Activated T-cell treated with anti-CD3 and anti-CD28 coated beads for 4 hours (primary cell): ENCODE measurements around the gene ADK.
"Not testable (repeated sequence)": the region's sequence is repeated elsewhere in the genome, so short reads cannot be mapped to it uniquely, and the experiment has no call there.

Source experiments
- DNase-seq: peaks from one replicate; pipeline ENCODE4 v3.0.0-alpha.2; 2020

The ADK gene

DNA sequence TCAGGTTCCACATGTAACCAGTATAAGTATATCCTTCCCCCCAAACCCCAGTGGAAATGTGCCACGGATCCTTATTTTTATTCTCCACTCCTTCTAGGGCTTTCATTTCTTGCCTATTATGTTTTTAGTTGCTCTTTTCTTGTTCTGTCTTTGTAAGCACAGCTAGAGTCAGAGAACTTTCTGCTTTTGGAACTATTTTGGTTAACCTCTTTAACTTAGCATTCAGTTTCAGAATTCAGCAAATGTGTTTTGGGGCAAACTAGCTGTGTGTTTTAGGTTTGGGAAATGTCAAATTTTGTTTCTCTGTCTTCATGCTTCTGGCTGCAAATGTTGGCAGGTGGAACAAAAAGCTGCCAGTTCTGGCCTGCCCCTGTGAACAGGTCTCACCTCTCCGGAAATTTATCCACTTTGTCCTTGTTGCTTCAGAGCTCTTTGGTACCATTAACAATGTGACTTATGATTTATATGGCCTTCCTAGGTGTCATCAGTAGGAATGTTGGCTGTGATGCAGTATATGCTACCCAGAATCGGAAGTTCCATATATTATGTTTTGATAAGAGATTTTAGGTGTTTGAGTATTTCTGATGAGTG lies 156.1 kb downstream of the ADK start:
- DNase-seq = no peak

DNA sequence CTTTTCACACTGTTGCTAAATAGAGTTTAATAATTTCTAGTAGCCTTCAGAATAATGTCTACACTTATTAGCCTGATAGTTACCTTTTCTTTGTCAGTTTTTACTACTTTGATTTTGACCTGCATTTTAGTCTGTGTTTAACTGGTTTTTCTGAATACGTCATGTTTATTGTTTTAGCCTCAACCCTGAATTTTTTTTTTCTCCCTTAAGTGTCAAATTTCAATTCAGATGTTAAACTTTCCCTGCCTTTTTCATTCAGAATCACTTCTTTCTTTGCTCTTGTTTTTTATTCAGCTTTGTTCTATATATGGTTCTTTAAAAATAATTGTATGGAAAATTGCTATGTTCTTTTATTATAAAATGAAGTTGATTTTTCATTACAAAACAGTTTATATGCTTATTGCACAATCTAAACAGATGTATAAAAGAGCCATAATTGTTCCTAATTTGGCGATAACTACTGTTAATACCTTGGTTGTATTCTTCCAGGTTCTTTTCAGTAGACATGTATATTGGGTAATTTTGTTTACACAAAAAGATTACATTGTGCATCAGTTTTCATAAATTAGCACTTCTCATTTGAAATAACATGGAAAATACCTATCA lies 159.7 kb downstream of the ADK start:
- DNase-seq = no peak

DNA sequence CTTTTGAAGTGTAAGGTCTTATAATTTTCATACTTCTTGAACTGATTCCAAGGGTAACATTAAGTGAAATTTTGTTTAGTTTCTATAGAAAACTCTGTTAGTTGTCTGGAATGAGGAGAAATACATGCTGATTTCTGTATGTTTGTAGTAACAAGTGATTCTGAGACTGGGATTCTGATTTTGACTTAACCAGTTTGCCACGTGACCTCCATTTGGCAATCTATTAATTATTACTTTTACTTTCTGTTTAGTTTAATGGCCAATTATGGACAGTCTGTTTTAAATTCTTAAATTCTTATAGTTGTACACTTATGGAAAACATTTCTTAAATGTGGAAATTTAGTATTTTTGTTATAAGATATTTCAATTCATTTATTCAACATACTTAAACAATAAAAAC lies 163.1 kb downstream of the ADK start:
- no peak for DNase-seq

DNA sequence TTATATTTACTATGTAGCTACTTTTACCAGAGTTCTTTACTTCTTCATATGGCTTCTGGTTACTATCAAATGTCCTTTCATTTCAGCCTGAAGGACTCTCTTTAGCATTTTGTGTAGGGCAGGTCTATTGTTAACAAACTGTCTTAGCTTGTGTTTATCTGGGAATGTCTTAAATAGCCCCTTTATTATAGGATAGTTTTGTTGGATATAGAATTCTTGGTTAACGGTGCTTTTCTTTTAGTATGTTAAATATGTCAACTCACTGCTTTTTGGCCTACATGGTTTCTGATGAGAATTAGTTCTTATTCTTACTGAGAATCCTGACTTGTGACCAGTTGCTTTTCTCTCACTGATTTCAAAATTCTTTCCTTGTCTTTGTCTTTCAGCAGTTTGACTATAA lies 169.0 kb downstream of the ADK start:
- no peak for DNase-seq

DNA sequence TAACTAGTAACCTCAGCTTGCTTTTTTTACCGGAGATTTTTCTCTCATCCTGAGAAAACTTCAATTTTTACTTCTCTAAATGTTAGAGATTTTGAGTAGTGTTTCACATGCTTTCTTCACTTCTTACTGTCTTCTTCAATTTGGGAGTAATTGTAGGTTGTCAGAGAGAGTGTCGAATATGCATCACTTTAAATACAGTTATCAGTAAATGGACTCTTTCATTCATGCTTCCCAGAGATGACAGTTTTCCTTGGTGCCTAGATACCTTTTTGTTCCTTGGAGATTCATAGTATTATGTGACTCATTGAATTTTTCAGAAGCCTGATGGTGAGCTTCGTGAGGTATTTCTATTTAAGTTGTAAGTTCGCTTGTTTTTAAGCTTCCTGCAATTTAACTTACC lies 169.7 kb downstream of the ADK start:
- DNase-seq = no peak

DNA sequence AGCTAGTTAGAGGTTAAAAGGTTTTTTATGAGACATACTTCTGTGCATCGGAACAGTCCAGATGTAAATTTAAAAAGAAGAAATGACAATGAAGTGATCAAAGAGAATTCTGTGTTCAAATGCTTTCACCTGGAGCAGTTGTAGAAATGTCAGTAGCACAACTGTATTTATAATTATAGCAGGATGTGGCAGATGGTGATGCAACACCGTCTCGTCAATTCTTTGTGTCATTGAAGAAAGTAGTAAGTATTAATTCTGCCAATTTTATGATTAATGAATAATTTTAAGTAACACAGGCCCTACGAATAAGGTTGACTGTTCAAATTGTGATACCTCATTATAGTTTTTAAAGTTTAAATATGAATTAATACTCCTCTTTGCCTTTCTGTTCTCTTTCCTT lies 171.1 kb downstream of the ADK start:
- no peak for DNase-seq

DNA sequence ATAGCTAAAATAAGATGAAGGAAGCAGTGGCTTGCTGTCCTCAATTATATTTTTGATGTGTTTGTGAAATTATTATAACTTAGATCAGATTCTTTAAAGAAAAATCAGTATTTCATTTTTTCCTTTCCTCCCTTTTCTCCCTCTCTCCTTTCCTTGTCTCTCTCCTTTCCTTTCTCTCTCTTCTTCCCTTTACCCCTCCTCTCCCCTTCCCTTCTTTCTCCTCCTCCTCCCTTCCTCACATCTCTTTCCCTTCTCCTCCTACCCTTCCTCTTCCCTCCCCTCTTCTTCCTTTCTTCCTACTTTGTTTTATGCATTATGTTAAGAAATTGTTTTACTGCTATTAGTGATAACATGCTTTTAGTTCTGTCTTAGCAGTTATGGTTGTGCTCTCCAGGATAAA lies 171.5 kb downstream of the ADK start:
- no peak for DNase-seq

DNA sequence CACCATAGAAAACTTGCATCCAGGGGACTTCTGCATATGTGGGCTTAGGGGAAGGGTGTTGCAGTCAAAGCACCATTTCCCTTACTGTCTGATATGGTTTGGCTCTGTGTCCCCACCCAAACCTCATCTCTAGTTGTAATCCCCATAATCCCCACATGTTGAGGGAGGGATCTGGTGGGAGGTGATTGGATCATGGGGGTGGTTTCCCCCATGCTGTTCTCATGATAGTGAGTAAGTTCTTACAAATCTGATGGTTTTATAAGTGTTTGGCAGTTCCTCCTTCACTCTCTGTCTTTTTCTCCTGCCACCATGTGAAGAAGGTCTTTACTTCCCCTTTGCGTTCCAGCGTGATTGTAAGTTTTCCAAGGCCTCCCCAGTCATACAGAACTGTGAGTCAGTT lies 177.4 kb downstream of the ADK start:
- no peak for DNase-seq

DNA sequence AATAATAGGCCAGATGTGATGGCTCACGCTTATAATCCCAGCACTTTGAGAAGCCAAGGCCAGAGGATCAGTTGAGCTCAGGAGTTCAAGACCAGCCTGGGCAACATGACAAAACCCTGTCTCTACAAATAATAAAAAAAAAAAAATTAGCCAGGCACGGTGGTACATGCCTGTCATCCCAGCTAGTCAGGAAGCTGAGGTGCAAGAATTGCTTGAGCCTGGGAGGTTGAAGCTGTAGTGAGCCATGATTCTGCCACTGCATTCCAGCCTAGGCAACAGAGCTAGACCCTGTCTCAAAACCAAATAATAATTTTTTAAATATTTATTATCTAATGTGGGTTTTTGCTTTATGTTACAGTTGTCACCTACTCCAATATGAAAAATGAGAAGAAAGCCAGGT lies 178.9 kb downstream of the ADK start:
- no peak for DNase-seq

DNA sequence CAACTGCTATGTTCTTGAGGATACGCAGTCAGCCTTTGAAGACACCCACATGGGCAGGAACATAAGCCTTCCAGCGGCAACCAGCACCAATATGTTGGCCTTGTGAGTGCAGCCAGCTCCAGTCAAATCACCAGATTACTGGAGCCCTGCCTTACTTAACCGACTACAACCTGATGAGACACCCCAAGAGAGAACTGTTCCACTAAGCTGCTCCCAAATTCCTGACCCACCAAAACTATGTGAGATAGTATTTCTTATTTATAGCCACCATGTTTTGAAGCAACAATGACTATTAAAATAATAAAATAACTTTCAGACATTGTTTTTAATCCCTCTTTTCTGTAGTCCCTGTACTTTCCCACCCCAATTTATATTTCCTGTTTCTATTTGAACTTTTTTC lies 179.6 kb downstream of the ADK start:
- no peak for DNase-seq

DNA sequence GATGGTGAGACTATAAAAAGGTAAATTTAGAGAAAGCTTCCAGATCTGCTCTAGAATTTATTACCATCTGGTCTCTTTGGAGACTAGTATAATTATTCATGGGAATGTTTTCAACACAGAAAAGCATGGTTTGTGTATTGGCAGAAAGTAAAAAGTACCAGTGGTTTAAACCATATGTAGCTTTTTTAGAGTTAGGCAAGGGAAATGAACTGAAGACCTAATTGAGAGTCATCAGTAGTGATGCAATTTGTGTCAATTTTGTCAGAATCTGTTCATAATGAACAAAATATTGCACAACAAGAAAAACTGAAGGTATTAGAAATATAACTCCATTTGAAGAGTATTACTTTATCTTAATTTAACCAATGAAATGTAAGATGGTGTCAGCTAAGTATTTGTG lies 181.4 kb downstream of the ADK start:
- DNase-seq = no peak

DNA sequence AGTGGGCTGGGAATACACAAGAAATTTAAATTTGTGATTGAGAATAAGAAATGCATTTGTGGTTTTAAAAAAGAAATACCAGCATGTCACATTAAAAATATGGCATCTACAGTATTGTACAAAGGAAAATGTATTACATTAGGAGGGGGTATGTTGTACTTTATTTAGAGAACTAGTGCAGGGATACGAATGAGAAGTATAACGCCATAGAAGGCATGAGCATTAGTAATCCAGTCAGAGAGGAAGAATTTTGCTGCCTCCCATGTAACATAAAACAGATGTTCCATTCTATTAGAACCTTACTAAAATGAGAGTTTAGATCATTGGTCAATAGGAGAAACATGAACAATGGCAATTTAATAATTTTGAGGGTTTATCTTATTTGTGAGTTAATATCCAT lies 182.2 kb downstream of the ADK start:
- no peak for DNase-seq

DNA sequence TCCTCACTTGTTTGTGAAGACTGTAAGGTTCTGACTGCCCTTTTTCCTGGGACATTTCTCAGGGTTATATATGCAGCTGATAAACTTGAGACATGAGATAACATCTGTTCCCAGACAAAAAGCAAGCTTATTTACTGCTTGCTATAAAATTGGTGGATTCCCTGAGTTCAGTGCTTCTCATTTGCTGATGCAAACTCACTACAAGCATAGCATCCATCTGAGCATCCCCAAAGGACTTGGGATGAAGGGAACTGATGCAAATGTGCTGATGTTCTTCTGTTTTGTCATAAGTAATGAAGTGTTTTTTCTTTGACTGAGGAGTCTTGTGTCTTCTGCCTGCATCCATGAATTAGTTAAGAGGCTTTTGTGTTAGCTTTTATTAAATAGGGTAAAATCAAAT lies 183.2 kb downstream of the ADK start:
- DNase-seq = no peak

DNA sequence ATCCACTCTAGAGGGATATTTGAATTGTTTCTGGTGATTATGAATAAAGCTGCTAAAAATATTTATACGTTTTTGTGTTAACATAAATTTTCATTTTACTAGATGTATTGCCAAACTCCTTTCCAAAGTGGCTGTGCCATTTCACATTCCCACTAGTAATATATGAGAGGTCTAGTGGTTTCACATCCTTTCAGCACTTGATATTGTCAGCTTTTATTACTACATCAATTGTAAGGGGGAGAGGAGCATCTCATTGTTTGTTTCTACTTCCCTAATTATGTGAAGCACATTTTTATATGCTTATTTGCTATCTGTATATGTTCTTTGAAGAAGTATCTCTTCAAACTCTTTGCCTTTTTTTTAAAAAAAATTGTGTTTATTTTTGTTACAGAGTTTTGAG lies 184.5 kb downstream of the ADK start:
- no peak for DNase-seq

DNA sequence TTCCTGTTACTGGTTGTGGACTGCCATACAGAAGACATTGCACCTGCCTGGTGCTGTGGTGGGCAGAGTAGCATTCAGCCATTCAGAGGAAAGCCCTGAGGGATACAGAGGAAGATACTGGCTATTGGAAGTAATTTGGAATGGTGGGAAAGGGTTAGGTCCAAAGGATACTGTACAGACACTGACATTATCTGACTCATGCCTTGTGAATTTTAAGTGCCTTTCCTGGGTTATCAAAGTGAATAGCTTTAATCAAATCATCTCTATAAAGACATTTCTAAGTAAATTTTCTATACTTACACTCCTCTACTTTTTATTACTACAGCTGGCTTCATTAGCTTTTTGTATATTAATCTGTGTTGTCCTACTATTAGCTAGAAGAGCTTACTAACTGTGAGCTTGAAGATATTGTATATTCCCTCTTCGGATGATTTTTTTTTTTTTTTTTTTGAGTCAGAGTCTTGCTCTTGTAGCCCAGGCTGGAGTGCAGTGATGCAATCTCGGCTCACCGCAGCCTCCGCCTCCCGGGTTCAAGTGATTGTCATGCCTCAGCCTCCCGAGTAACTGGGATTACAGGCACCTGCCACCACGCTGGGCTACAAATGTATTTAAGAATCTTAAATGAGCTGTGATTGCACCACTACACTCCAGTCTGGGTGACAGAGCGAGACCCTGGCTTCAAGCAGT lies 186.5 kb downstream of the ADK start:
- DNase-seq = no peak

DNA sequence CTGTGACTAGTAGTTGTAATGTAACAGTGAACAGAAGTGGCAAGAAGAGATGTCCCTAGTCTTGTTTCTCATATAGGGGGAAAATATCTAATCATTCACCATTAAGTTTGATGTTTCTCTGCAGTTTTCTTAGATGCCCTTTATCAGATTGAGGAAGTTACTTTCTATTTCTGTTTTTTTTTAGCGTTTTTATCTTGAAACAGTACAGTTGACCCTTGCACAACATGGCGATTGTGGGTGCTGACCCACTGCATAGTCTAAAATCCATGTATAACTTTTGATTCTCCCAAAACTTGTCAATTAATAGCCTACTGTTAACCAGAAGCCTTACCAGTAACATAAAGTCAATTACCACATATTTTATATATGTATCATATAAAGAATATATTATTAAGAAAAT lies 192.0 kb downstream of the ADK start:
- no peak for DNase-seq

DNA sequence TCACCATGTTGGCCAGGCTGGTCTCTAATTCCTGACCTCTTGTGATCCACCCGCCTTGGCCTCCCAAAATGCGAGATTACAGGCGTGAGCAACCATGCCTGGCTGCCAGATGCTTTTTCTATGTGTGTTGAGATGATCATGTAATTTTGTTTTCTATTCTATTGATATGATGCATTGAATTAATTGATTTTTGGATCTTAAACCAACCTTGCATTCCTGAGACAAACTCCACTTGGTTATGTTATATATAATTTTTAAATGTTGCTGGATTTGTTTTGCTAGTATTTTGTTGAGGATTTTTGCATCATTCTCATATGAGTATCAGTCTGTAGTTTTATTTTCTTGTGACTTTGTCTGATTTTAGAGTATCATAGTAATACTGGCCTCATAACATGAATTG lies 192.8 kb downstream of the ADK start:
- no peak for DNase-seq

DNA sequence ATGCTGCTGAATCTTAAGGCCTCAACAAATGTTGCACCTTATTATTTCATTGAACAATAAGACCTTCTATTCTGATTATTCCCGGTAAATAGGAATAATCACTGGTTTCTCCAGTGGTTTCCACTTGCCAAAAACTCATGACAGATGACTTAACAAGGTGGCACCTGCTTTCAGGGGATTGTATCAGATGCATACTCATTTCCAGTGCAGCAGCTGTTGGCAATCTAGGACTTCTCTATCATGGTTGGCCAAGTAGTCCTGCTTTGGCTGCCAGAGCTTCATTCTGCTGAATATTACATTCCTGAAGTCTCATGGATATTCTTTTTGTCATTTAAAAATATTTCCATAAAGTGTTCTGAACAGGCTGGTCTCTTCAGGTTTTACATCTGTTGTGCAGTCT lies 193.3 kb downstream of the ADK start:
- DNase-seq = no peak

DNA sequence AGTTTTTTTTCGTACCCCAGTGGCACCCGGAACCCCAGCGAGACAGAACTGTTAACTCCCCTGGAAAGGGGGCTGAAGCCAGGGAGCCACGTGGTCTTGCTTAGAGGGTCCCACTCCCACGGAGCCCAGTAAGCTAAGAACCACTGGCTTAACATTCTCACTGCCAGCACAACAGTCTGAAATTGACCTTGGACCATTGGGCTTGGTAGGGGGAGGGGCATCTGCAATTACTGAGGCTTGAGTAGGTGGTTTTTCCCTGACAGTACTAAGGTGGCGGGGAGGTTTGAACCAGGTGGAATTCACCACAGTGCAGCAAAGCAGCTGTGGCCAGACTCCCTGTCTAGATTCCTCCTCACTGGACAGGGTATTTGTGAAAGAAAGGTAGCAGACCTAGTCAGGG lies 196.5 kb downstream of the ADK start:
- no peak for DNase-seq

DNA sequence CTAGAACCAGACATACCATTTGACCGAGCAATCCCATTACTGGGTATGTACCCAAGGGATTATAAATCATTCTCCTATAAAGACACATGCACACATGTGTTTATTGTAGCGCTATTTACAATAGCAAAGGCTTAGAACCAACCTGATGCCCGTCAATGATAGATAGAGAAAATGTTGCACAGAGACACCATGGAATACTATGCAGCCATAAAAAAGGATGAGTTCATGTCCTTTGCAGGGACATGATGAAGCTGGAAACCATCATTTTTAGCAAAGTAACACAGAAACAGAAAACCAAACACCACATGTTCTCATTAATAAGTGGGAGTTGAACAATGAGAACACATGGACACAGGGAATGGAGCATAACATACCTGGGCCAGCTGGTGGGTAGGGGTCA lies 202.0 kb downstream of the ADK start:
- DNase-seq = not testable (repeated sequence)

DNA sequence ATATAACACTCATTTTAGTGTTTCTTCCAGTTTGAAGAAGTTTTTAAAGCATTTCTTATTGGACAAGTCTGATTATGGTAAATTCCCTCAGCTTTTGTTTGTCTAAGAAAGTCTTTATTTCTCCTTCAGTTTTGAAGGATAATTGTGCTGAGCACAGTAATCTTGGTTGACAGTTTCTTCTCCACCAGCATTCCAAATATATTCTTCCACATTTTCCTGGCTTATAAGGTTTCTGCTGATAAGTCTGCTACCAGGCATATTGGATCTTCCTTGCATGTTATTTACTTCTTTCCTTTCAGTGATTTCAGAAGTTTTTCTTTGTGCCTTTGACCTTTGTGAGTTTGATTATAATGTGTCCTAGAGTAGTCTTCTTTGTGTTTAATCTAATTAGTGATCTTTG lies 210.7 kb downstream of the ADK start:
- DNase-seq = no peak

DNA sequence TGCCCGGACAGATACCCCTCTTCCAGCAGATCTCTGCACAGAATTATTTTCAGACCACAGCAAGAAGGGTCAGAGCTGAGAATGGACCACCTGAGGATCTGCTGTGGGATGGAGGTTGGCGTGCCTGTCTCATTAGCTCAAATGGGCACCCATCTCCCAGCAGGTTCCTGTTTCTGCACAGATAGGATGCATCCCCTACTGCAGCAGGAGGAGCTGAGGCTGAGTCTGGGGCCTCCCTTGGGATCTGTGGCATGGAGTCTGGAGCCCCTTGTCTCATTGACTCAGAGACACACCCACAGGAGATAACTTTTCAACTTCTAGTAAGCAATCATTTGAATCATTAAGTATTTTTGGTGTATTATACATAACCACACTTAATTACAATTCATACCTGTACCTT lies 212.7 kb downstream of the ADK start:
- DNase-seq = no peak

DNA sequence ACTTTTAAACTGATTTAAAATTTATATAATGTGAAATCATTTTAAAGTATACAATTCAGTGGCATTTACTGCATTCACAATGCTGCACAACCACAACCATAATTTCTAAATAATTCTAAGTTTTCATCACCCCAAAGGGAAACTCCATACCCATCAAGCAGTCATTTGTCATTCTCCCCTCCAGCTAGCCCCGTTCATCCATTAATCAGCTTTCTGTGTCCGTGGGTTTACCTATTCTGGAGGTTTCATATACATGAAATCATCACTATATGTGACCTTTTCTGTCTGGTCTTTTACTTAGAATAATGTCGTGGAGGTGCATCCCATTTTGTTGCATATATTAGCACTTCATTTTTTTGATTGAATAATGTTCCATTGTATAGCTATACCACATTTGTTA lies 214.1 kb downstream of the ADK start:
- DNase-seq = no peak

DNA sequence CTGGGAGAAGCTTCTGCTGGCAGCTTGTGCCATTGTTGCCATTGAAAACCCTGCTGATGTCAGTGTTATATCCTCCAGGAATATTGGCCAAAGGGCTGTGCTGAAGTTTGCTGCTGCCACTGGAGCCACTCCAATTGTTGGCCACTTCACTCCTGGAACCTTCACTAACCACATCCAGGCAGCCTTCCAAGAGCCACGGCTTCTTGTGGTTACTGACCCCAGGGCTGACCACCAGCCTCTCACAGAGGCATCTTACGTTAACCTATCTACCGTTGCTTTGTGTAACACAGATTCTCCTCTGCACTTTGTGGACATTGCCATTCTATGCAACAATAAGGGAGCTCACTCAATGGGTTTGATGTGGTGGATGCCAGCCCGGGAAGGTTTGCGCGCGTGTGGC lies 220.7 kb downstream of the ADK start:
- DNase-seq = no peak

DNA sequence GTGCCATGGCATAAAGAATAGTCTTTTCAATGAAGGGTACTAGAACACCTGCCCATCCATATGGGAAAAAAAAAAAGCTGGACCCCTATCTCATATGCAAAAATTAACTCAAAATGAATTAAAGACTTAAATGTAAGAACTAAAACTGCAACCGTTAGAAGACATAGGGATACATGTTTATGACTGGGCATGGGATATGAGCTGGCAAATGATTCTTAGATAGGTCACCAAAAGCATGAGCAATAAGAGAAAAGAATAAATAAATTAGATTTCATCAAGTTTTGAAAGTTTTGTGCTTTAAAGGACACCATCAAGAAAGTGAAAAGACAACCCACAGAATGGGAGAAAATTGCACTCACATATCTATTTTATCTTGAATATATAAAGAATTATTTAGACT lies 222.0 kb downstream of the ADK start:
- no peak for DNase-seq
